SK-N-SH treated with all-trans-retinoic acid at 6 μM for 48 hours (cell line): ENCODE data around the gene SKAP2.

Source experiments
- ATAC-seq: fragments of 200-7000 bp; cut with Tn5 transposase; 3 replicates; pipeline ENCODE4 v1.9.1; 2020; ENCODE audit warnings: mild to moderate bottlenecking, moderate library complexity
- ARNTL ChIP-seq: fragments of 450-650 bp; formaldehyde crosslinking; IDR thresholded peaks from 2 replicates; pipeline ENCODE4 v1.5.0; 2020; ENCODE audit warnings: low read depth, mild to moderate bottlenecking, moderate library complexity, borderline replicate concordance
- BACH2 ChIP-seq: fragments of 250-450 bp; sonication (Bioruptor Pico); IDR thresholded peaks from 2 replicates; pipeline ENCODE4 v1.9.0; 2021; ENCODE audit warnings: mild to moderate bottlenecking, borderline replicate concordance
- CSDC2 ChIP-seq: fragments of 250-450 bp; sonication (Bioruptor Pico); IDR thresholded peaks from 2 replicates; pipeline ENCODE4 v1.5.0; 2020; ENCODE audit warnings: mild to moderate bottlenecking, moderate library complexity
- ESRRG ChIP-seq: fragments of 250-450 bp; sonication (Bioruptor Pico); IDR thresholded peaks from 2 replicates; pipeline ENCODE4 v1.6.1; 2021; ENCODE audit warnings: mild to moderate bottlenecking
- GLIS3 ChIP-seq: fragments of 250-450 bp; sonication (Bioruptor Pico); IDR thresholded peaks from 2 replicates; pipeline ENCODE4 v1.5.0; 2020; ENCODE audit warnings: mild to moderate bottlenecking, moderate library complexity
- ISL1 ChIP-seq: fragments of 250-450 bp; sonication (Bioruptor Pico); IDR thresholded peaks from 2 replicates; pipeline ENCODE4 v2.1.2; 2022; ENCODE audit warnings: mild to moderate bottlenecking, moderate library complexity
- PPARA ChIP-seq: fragments of 250-450 bp; sonication (Bioruptor Pico); IDR thresholded peaks from 2 replicates; pipeline ENCODE4 v1.5.0; 2020; ENCODE audit warnings: mild to moderate bottlenecking, borderline replicate concordance
- TCF4 ChIP-seq: fragments of 250-450 bp; sonication (Bioruptor Pico); IDR thresholded peaks from 2 replicates; pipeline ENCODE4 v1.8.0; 2021; ENCODE audit warnings: mild to moderate bottlenecking, moderate library complexity, borderline replicate concordance
- TOX ChIP-seq: fragments of 250-450 bp; sonication (Bioruptor Pico); IDR thresholded peaks from 2 replicates; pipeline ENCODE4 v1.8.0; 2021; ENCODE audit warnings: mild to moderate bottlenecking, moderate library complexity, borderline replicate concordance
- ZC3H10 ChIP-seq: fragments of 250-450 bp; sonication (Bioruptor Pico); IDR thresholded peaks from 2 replicates; pipeline ENCODE4 v1.5.1; 2021; ENCODE audit warnings: mild to moderate bottlenecking, moderate library complexity
- ZFP30 ChIP-seq: fragments of 450-650 bp; formaldehyde crosslinking; IDR thresholded peaks from 2 replicates; pipeline ENCODE4 v1.5.0; 2022; ENCODE audit warnings: mild to moderate bottlenecking, moderate library complexity
- ZNF565 ChIP-seq: fragments of 450-650 bp; formaldehyde crosslinking; conservative IDR thresholded peaks from 2 replicates; pipeline ENCODE4 v1.5.0; 2020; ENCODE audit warnings: low read depth, mild to moderate bottlenecking, moderate library complexity
- ZNF70 ChIP-seq: fragments of 450-650 bp; formaldehyde crosslinking; IDR thresholded peaks from 2 replicates; pipeline ENCODE4 v1.5.0; 2020; ENCODE audit warnings: mild to moderate bottlenecking, moderate library complexity
- TF ChIP-seq, protein P1 (sequence below): fragments of 250-450 bp; sonication (Bioruptor Pico); IDR thresholded peaks from 2 replicates; pipeline ENCODE4 v1.8.0; 2020; ENCODE audit warnings: mild to moderate bottlenecking, moderate library complexity, borderline replicate concordance
- TF ChIP-seq, protein P2 (sequence below): fragments of 250-450 bp; sonication (Bioruptor Pico); IDR thresholded peaks from 2 replicates; pipeline ENCODE4 v1.5.0; 2020; ENCODE audit warnings: mild to moderate bottlenecking, moderate library complexity
- TF ChIP-seq, protein P3 (sequence below): fragments of 250-450 bp; sonication (Bioruptor Pico); IDR thresholded peaks from 2 replicates; pipeline ENCODE4 v1.5.1; 2020; ENCODE audit warnings: low read depth, mild to moderate bottlenecking, moderate library complexity
- TF ChIP-seq, protein P4 (sequence below): fragments of 250-450 bp; sonication (Bioruptor Pico); IDR thresholded peaks from 2 replicates; pipeline ENCODE4 v1.5.1; 2021; ENCODE audit warnings: mild to moderate bottlenecking, moderate library complexity

Gene SKAP2

DNA sequence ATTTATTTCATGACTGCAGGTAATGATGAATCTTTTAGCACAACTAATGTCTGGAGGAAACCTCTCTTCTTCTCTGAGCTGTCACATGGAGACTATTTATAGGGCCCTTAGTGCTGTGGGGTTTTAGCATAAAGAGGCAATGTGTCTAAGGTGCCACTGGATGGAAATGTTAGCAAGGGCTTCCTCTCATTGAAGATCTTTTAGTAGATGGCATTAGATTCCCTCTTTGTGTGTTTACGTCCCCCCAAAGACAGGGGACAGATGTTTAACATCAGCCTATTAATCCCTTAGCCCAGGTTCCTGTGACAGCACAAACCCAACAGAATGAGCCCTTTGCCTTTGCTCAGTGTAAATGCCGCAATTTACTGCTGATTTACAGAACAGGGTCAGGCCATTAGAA, 208.6 kb downstream of the SKAP2 start:
- ATAC-seq: no peak
- TF ChIP-seq, protein P1, sequence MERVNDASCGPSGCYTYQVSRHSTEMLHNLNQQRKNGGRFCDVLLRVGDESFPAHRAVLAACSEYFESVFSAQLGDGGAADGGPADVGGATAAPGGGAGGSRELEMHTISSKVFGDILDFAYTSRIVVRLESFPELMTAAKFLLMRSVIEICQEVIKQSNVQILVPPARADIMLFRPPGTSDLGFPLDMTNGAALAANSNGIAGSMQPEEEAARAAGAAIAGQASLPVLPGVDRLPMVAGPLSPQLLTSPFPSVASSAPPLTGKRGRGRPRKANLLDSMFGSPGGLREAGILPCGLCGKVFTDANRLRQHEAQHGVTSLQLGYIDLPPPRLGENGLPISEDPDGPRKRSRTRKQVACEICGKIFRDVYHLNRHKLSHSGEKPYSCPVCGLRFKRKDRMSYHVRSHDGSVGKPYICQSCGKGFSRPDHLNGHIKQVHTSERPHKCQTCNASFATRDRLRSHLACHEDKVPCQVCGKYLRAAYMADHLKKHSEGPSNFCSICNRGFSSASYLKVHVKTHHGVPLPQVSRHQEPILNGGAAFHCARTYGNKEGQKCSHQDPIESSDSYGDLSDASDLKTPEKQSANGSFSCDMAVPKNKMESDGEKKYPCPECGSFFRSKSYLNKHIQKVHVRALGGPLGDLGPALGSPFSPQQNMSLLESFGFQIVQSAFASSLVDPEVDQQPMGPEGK: no peak
- no peak for TF ChIP-seq ISL1
- TF ChIP-seq, protein P2, sequence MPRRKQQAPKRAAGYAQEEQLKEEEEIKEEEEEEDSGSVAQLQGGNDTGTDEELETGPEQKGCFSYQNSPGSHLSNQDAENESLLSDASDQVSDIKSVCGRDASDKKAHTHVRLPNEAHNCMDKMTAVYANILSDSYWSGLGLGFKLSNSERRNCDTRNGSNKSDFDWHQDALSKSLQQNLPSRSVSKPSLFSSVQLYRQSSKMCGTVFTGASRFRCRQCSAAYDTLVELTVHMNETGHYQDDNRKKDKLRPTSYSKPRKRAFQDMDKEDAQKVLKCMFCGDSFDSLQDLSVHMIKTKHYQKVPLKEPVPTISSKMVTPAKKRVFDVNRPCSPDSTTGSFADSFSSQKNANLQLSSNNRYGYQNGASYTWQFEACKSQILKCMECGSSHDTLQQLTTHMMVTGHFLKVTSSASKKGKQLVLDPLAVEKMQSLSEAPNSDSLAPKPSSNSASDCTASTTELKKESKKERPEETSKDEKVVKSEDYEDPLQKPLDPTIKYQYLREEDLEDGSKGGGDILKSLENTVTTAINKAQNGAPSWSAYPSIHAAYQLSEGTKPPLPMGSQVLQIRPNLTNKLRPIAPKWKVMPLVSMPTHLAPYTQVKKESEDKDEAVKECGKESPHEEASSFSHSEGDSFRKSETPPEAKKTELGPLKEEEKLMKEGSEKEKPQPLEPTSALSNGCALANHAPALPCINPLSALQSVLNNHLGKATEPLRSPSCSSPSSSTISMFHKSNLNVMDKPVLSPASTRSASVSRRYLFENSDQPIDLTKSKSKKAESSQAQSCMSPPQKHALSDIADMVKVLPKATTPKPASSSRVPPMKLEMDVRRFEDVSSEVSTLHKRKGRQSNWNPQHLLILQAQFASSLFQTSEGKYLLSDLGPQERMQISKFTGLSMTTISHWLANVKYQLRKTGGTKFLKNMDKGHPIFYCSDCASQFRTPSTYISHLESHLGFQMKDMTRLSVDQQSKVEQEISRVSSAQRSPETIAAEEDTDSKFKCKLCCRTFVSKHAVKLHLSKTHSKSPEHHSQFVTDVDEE (CRISPR knock-in tag): no peak
- TF ChIP-seq ZNF70 (CRISPR knock-in tag): no peak
- TF ChIP-seq ZNF565: no peak
- TF ChIP-seq, protein P3, sequence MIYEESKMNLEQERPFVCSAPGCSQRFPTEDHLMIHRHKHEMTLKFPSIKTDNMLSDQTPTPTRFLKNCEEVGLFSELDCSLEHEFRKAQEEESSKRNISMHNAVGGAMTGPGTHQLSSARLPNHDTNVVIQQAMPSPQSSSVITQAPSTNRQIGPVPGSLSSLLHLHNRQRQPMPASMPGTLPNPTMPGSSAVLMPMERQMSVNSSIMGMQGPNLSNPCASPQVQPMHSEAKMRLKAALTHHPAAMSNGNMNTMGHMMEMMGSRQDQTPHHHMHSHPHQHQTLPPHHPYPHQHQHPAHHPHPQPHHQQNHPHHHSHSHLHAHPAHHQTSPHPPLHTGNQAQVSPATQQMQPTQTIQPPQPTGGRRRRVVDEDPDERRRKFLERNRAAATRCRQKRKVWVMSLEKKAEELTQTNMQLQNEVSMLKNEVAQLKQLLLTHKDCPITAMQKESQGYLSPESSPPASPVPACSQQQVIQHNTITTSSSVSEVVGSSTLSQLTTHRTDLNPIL (CRISPR knock-in tag): no peak
- TF ChIP-seq TOX (CRISPR knock-in tag): no peak
- TF ChIP-seq PPARA (CRISPR knock-in tag): no peak
- TF ChIP-seq TCF4 (CRISPR knock-in tag): no peak
- TF ChIP-seq, protein P4, sequence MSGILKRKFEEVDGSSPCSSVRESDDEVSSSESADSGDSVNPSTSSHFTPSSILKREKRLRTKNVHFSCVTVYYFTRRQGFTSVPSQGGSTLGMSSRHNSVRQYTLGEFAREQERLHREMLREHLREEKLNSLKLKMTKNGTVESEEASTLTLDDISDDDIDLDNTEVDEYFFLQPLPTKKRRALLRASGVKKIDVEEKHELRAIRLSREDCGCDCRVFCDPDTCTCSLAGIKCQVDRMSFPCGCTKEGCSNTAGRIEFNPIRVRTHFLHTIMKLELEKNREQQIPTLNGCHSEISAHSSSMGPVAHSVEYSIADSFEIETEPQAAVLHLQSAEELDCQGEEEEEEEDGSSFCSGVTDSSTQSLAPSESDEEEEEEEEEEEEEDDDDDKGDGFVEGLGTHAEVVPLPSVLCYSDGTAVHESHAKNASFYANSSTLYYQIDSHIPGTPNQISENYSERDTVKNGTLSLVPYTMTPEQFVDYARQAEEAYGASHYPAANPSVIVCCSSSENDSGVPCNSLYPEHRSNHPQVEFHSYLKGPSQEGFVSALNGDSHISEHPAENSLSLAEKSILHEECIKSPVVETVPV (CRISPR knock-in tag): no peak
- TF ChIP-seq ESRRG (CRISPR knock-in tag): no peak
- TF ChIP-seq, all 23 proteins: peak for 0

DNA sequence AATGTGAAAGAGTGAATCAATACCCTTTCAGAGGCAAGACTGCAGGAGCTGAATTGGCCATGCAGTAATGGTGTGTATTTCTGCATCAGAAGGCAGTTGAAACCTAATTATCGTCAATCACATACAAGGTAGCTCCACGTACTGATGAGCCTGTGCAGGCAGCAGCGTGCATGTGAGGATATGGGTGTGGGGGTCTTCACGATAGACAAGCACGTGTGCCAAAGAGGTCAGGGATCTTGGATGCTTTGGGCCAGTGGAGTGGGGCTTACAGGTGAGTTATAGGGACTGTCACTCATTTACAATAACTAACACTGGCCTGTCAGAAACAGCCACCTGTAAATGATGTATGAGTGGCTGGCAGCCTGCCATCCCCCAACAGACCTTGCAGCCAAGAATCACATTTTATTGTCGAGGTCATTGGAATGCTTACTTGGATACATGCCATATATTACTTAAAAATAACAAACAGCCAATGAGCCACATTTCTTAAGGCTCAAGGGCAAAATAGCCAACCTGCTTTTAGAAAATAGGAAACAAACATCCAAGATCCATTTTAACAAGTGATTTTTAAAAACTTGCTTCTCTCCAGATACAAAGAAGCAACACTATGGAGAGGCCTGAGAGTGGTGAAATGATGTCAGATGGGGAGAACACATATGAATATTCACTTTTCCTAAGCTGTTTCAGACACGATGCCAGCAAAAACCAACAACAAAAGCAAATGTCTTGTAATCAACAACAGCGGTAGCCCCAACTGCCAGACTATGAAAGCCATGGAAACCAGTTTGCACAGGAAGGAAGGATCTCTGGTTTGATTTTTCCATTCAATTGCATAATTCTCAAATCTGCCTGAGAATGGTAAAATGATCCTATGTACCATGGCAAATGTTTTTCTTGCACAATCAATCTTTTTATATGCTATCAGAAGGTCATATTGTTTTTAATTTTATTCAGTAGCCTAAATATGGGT, 210.7 kb downstream of the SKAP2 start:
- TF ChIP-seq ISL1: no peak; the same call in 1 of the 2 replicates
- TF ChIP-seq, protein P2 (CRISPR knock-in tag): no peak
- no peak for TF ChIP-seq CSDC2 (CRISPR knock-in tag)
- TF ChIP-seq ZNF565: no peak
- TF ChIP-seq ZC3H10 (CRISPR knock-in tag): no peak
- TF ChIP-seq BACH2 (CRISPR knock-in tag): no peak
- no peak for TF ChIP-seq ESRRG (CRISPR knock-in tag)
- no peak for TF ChIP-seq TCF4 (CRISPR knock-in tag)
- TF ChIP-seq GLIS3 (CRISPR knock-in tag): no peak
- TF ChIP-seq ARNTL (CRISPR knock-in tag): no peak
- no peak for TF ChIP-seq TOX (CRISPR knock-in tag)
- TF ChIP-seq, protein P4 (CRISPR knock-in tag): no peak
- TF ChIP-seq ZFP30 (CRISPR knock-in tag): no peak
- no peak for ATAC-seq
